ENCODE measurements around the gene STEAP1B.
"Not testable (repeated sequence)": the region's sequence is repeated elsewhere in the genome, so short reads cannot be mapped to it uniquely, and the experiment has no call there.

Gene STEAP1B

DNA sequence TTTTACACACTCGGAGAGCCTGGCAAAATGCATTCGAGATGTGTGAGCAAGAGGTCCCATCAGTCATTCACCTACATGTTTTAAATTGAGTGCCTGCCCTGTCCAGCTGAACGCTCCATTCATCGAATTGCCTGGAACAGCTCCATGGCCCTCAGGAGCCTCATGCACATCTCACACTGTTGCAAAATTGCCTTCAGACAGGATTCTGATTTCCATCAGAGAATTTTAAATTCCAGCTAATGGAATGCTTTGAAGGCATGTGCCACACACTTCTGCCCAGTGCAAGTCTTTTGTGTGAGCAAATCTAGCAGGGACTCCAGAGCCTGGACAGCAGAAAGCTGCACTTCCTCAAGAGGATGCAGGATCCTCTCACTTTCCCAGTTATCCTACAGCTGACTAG is 17.0 kb upstream of the STEAP1B start:
- DNase-seq; H3K9me3 Mint-ChIP-seq; ATAC-seq; H3K4me1 Mint-ChIP-seq; H3K36me3 Mint-ChIP-seq (ENCODE audit: low read depth); H3K4me3 Mint-ChIP-seq; H3K27ac Mint-ChIP-seq; H3K27me3 Mint-ChIP-seq: not testable (repeated sequence)

DNA sequence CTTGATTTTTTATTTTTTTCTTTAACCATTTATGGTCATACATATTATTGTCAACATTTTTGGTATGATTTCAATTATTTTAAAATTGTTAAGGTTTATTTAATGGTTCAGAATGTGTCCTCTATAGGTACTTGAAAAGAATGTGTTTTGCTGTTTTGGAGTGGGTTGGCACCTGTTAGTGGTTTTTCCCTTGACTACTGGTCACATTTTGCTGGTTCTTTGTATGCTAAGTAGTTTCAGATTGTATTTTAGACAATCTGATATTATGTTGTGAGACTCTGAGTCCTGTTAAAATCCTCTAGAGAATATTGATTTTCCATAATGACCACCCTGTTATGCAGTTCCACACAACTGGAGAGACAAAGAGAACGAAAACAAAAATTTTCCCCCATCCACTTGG is 15.0 kb upstream of the STEAP1B start:
- H3K27ac Mint-ChIP-seq, H3K27me3 Mint-ChIP-seq: not testable (repeated sequence)

DNA sequence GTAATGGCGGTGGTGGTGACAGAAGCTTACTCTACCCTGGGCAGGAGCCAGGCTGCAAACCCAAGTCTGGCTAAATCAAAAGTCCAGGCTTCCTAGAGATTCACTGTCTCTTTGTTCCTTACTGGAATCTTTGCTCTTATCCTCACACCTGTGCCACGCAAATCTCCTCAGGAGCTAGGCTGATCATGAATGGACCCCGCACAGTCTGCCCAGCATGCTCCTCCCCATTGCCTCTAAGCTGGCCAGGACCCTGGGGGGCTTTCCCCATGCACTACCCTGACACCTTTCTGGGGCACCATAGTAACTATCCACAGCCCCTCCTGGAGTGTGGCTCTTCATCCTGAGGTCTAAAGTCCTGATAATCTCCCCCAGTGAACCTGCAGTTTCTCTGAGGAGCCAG is 7.3 kb upstream of the STEAP1B start:
- not testable (repeated sequence) for DNase-seq; H3K4me1 Mint-ChIP-seq; H3K36me3 Mint-ChIP-seq (ENCODE audit: low read depth); H3K27me3 Mint-ChIP-seq; H3K27ac Mint-ChIP-seq; ATAC-seq; H3K4me3 Mint-ChIP-seq; H3K9me3 Mint-ChIP-seq

More for the DNA sequence above, 15.0 kb upstream of the STEAP1B start:
- not testable (repeated sequence) for H3K4me3 Mint-ChIP-seq; H3K36me3 Mint-ChIP-seq (ENCODE audit: low read depth); DNase-seq; H3K4me1 Mint-ChIP-seq; H3K9me3 Mint-ChIP-seq; ATAC-seq

DNA sequence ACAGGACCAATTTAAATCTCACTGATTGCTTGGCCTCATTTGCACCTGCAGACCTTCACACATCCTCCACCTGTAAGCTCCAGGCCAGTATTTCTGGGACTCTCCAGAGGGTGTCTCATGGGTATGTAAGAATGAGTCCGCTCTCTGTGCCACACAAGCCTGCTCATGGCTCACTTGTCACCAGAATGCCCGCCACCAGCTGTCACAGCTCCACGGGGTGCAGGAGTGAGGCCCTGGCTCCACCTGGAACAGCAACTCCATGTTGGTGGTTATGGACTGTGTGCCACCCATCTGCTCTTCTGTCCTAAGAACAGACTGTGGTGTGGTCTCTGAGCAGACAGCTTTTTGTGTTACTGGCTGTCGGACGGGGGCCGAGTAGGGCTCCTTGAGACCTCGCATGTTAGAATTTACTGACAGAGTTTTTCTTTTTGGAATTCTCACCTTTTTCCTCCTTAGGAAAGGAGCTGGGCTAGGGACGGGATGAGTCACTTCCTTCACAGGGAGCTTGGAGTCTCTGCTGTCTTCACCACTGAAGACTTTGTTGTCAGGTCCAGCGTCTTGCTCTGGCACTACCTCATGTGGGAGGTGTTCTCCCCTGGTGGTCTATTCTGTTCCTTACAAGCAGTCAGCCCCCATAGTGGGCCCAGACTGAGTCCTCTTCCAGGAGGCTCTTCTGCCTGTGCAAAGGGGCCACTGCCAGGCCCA is 6.5 kb upstream of the STEAP1B start:
- not testable (repeated sequence) for H3K27ac Mint-ChIP-seq; H3K4me1 Mint-ChIP-seq; H3K9me3 Mint-ChIP-seq; H3K36me3 Mint-ChIP-seq (ENCODE audit: low read depth); H3K4me3 Mint-ChIP-seq; H3K27me3 Mint-ChIP-seq; ATAC-seq; DNase-seq

DNA sequence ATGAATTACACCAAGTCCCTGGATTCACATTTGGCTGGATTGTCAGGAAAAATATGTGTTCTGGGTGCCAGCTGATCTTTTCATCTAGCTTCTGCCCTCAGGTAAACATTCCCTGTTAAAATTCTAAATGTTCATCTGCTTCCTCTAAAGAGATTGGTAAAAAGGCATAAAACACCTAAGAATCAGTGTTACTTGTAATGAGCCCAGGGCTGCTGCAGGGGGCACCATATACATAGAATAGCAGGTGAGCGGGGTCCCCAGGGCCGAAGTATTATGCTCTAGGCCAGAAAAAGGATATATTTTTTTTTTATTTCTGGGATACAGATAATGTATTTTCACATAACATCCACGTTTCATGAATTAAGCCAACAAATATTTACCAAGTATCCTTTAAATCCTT is 4.5 kb upstream of the STEAP1B start:
- not testable (repeated sequence) for H3K4me1 Mint-ChIP-seq; H3K27ac Mint-ChIP-seq; DNase-seq; H3K9me3 Mint-ChIP-seq; H3K4me3 Mint-ChIP-seq; H3K36me3 Mint-ChIP-seq (ENCODE audit: low read depth); ATAC-seq
- peaks cover 14% of the 10 kb centered on the region for H3K27me3 Mint-ChIP-seq

DNA sequence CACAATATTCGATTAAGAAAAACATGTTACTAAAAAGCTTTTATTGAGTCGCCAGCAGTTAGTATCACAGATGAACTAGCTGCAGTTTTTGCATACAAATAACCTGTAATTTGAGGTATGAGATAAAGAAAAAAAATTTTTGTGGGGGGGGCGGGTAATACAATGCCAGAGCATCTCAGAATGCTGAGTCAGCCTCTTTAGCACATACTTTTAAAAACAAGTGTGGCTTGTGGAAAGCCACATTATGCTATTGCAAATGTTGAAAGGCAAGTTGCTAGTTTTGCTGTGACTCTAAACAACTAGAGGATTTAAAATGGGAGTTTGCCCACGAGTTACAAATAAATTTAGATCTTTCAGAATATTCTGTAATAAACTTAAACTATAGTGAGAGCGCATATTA is 2.1 kb upstream of the STEAP1B start:
- not testable (repeated sequence) for DNase-seq; H3K27ac Mint-ChIP-seq; H3K36me3 Mint-ChIP-seq (ENCODE audit: low read depth); ATAC-seq; H3K4me3 Mint-ChIP-seq; H3K4me1 Mint-ChIP-seq; H3K9me3 Mint-ChIP-seq
- H3K27me3 Mint-ChIP-seq: peaks cover 24% of the 10 kb centered on the region

DNA sequence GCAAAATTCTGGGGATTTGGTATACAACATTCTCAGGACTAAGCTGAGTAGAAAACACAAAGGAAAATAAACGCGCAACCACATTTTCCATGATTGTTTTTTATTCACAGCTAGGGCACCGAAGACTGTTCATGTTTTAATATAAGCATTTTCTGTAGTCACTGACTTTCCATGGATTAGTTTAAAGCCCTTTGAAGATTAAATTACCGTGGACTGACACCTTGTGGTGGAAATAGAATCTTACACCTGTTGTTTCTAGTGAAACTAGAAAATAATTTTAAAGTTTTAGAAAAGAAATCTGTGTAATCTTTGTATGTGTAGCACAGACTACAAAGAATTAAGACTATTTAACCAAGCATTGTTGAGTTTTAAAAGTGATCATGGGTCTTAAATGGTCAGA is 1.3 kb upstream of the STEAP1B start:
- H3K36me3 Mint-ChIP-seq (ENCODE audit: low read depth); ATAC-seq; H3K4me1 Mint-ChIP-seq; H3K4me3 Mint-ChIP-seq; H3K9me3 Mint-ChIP-seq; H3K27ac Mint-ChIP-seq; DNase-seq: not testable (repeated sequence)
- H3K27me3 Mint-ChIP-seq: peaks cover 24% of the 10 kb centered on the region

DNA sequence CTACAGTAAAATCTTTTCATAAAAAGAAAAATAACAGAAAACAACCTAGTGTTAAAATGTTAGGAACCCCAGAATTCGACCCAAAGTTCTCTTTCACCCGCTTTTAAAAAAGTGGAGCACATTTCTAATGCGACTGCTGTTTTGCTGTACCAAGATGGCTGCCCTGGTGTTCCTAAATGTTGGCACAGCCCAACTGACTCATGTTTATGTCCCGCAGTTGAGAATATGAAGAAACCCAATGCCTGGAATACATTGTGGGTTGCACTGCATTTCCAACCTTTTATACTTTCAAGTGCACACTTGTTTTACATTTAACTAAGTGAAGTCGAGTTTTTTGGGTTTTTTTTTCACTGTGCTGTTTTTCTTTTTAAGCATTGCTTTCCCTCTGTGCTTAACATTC is 944 bp downstream of the STEAP1B start:
- H3K9me3 Mint-ChIP-seq: no peaks in the 10 kb centered on the region
- H3K4me3 Mint-ChIP-seq: no peak overlapping the region
- H3K27me3 Mint-ChIP-seq: peaks cover 22% of the 10 kb centered on the region
- DNase-seq (no peak), ATAC-seq (no peak)
- no peaks in the 10 kb centered on the region for H3K36me3 Mint-ChIP-seq (ENCODE audit: low read depth)
- H3K27ac Mint-ChIP-seq: no peak overlapping the region
- peaks cover 7% of the 10 kb centered on the region for H3K4me1 Mint-ChIP-seq

DNA sequence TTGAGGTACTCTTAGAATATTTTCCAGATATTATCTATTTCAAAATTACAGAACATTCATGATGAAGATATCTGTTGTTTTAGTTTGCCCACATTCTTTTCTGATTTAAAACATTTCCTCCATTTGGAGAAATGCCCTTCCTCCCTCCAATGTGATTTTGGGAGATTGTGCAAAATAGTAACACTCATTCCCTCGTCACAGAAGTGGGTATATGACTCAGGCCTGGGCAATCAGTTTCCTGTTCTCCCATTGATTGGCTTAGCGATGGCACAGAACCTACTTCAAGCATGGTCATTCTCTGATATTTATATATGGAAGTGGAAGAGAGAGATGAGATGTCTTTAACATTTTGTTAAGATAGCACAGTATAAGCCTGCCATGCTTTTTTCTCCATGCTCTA is 3.1 kb downstream of the STEAP1B start:
- not testable (repeated sequence) for H3K9me3 Mint-ChIP-seq; DNase-seq; H3K4me1 Mint-ChIP-seq; H3K27ac Mint-ChIP-seq; ATAC-seq; H3K4me3 Mint-ChIP-seq; H3K36me3 Mint-ChIP-seq (ENCODE audit: low read depth)
- peaks cover 22% of the 10 kb centered on the region for H3K27me3 Mint-ChIP-seq

DNA sequence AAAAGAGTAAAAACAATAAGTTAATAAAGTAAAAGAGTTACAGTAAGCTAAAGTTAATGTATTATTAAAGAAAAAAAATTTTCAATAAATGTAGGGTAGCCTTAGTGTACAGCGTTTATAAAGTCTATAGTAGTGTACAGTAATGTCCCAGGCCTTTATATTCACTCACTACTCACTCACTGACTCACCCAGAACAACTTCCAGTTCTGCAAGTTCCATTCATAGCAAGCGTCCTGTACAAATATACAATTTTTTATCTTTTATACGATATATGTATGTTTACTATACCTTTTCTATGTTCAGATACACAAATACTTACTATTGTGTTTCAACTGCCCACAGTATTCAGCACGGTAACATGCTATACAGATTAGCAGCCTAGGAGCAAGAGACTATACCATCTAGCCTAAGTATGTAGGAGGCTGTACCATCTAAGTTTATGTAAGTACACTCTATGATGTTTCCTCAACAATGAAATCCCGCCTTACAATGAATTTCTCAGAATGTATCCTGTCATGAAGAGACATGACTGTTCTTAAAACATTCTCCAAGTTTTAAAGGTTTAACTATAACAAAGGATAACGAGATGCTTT is 3.6 kb downstream of the STEAP1B start:
- DNase-seq; ATAC-seq; H3K27ac Mint-ChIP-seq; H3K36me3 Mint-ChIP-seq (ENCODE audit: low read depth); H3K9me3 Mint-ChIP-seq; H3K4me3 Mint-ChIP-seq; H3K4me1 Mint-ChIP-seq: not testable (repeated sequence)
- peaks cover 22% of the 10 kb centered on the region for H3K27me3 Mint-ChIP-seq

DNA sequence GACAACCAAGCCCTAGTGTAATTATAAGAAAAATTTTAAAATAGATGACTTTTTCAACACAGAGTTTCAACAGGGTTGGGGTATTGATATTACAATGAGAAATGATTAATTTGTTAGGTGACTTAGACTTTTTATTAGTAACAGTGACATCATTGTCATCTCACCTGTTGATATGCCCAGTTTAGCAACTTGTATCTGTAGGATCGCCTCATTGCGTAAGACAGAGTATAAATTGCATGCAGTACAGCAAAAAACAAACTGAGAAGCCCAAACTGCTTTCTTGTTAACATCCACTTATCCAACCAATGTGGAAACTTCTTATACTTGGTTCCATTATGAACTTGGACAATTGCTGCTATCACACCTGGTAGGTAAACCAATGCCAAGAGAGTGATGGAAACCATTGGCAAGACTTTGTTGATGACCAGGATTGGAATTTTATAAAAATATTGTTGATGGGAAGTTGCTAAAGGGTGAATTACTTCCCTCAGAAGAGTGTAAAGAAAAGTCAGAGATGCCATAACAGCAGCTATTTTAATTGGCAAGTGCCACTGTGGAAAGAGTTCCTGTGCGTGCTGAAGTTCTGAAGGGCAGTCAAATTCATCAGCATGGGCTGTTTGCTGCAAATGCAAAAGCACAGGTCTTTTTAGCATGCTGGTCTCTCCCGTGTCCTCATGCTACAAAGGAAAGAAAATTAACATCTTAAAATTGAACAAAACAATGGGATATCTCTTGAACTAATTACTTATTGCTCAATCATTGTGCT is 6.6 kb downstream of the STEAP1B start:
- not testable (repeated sequence) for H3K27me3 Mint-ChIP-seq; H3K9me3 Mint-ChIP-seq; H3K36me3 Mint-ChIP-seq (ENCODE audit: low read depth); H3K4me1 Mint-ChIP-seq; H3K27ac Mint-ChIP-seq; H3K4me3 Mint-ChIP-seq; DNase-seq; ATAC-seq

DNA sequence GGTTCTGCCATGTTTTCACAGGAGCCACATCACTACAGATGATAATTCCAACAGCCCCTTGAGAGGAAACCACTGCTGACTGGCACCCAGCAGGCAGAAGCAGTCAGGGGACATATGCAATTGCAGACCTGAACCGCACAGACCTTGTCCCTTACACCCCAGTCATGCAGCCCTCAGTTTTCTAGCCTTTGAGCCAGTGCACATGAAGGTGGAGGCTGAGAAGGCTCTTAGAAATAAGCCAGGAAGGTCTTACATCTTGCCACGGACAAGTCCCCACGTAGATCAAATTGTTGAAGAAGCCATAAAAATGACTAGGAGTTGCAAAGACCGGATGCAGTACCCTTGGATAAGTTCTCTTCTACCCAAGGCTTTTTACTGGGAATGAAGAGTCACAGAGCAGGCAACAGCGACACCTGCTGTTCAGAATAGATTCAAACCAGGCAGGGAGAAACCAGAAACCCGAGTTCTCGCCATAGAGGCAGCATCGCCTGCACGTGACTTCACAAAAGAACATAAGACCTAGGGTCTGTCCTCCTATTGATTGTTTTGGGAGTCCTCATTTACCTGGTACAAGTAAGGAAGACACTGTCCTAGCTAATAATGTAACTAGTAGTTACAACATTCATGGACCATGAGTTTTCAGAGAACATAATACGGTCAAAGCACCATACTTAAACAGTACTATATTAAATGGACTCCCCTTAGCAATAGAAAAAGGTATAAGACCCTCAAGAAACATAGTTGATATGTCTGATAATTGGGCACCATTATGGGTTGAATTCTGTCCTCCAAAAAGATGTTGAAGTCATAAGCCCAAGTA is 11.1 kb downstream of the STEAP1B start:
- Mint-ChIP-seq H3K9me3 (no peaks in the 10 kb centered on the region), H3K4me1 (no peaks in the 10 kb centered on the region), H3K27ac (no peak overlapping the region), H3K27me3 (peaks cover 3% of the 10 kb centered on the region), H3K36me3 (ENCODE audit: low read depth) (no peaks in the 10 kb centered on the region), H3K4me3 (no peak overlapping the region)
- ATAC-seq: peak; percentile 33
- DNase-seq: peak; percentile 64

DNA sequence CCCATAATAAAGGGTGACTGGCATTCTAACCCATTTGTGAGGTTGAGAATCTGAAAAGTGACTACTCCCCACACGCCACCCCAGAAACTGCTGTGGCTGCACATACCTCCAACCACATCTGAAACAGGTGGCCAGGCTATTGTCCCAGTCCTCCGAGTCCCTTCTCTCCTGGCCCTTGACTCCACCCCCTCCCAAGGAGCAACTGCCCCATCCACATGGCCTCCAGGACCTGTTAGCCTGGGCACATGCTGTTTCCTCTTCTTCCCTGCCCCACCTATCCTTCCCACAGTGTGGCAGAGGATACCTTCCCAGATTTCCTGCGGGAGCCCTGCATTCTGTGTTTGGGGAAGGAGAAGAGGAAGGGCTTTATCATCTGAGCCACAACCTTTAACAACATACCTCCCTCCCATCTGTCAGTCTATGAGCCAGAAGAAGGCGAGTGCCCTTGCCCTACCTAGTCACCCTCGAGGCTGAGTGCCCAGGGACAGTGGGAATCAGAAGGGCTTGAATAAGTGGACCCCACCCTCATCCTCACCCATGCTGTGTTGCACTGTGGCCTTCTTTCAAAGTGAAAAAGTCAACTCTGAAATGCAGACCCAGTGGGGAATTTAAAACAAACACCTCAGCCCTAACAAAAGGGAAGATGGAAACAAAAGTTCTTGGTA is 11.9 kb downstream of the STEAP1B start:
- Mint-ChIP-seq H3K27ac (no peak overlapping the region), H3K27me3 (peaks cover 3% of the 10 kb centered on the region), H3K4me3 (no peak overlapping the region), H3K36me3 (ENCODE audit: low read depth) (no peaks in the 10 kb centered on the region), H3K9me3 (no peaks in the 10 kb centered on the region), H3K4me1 (no peaks in the 10 kb centered on the region)
- ATAC-seq: no peak
- no peak for DNase-seq

DNA sequence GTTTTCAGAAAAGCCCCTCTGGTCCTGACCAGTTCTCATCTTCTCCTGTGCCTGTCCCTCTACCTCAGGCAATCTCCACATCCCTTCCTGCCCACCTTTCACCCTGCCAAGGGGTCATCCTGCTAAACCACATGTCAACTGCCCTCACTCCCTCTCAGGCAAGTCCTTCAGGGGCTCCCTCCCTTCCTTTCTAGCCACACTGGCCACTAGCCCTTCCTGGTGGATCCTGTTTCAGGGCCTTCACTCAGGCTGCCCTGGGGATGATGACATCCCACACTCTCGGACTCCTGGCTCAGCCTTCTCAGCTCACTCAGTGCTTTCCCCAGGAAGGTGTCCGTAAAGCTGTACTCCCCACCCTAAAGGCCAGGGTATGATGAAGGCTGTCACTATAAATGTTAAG is 13.4 kb downstream of the STEAP1B start:
- Mint-ChIP-seq H3K27me3 (peaks cover 3% of the 10 kb centered on the region), H3K27ac (no peak overlapping the region), H3K4me3 (no peak overlapping the region), H3K36me3 (ENCODE audit: low read depth) (no peaks in the 10 kb centered on the region), H3K4me1 (peaks cover 2% of the 10 kb centered on the region), H3K9me3 (no peaks in the 10 kb centered on the region)
- ATAC-seq (no peak), DNase-seq (no peak)
